Measurements from ENCODE around the gene RNF225.
"Not testable (repeated sequence)": the region's sequence is repeated elsewhere in the genome, so short reads cannot be mapped to it uniquely, and the experiment has no call there.

Gene RNF225

DNA sequence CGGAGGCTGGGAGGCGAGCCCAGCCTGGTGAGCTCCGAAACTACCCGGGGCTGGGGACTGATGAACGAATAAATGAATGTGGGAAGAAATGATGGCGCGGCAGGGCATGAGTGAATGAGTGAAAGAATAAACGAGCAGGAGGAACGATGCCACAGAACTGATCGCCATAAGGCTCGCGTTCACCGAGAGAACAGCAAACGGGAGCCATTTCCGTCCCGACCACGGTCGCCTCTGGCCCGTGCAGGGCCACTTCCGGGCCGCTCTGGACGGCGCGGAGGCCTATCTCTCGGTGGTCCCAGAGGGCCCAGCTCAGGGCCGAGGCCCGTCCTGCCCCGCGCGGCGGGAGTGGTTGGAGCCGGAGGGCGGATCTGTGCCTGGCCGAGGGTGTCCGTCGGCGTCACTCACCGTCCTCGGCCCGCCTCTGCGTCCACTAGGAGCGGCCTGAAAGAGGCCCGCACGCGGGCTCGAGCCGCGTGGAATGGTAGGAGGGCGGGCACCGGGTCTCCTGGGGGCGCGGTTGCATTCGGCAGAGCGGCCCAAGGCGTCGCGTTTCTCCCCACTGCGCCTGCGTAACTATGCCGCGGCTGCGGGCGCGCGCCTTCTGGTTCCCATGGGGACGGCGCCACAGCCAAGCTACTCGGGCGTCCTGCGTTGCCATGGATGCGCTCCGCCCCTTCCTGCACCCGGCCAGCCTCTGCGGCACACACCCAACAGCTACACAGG, 33.0 kb upstream of the RNF225 start, which contains the start of gene ZNF497:
Gene ZNF497, minus strand, starts transcription at position 480 of the 723 bp plus-strand sequence. CDS start 5,116 bp downstream, outside the sequence.
- peak; percentile 89 to 95 (median 94) for DNase-seq

DNA sequence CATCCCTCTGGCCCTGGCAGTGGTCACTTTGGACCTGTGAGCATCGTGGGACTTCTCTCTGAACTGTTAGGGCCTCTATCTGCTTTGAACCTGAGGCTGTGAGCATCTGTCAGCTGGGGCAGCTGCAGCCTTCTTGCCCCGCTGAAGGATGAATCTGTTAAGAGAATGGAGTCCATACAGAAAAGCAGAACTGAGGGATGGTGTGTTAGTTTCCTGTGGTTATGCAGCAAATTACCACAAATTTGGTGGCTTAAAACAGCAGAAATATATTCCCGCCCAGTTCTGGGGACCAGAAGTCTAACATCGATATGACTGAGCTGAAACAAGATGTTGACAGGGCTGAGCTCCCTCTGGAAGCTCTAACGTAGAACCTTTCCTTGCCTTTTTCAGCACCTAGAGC, 31.3 kb upstream of the RNF225 start:
- DNase-seq = no peak

DNA sequence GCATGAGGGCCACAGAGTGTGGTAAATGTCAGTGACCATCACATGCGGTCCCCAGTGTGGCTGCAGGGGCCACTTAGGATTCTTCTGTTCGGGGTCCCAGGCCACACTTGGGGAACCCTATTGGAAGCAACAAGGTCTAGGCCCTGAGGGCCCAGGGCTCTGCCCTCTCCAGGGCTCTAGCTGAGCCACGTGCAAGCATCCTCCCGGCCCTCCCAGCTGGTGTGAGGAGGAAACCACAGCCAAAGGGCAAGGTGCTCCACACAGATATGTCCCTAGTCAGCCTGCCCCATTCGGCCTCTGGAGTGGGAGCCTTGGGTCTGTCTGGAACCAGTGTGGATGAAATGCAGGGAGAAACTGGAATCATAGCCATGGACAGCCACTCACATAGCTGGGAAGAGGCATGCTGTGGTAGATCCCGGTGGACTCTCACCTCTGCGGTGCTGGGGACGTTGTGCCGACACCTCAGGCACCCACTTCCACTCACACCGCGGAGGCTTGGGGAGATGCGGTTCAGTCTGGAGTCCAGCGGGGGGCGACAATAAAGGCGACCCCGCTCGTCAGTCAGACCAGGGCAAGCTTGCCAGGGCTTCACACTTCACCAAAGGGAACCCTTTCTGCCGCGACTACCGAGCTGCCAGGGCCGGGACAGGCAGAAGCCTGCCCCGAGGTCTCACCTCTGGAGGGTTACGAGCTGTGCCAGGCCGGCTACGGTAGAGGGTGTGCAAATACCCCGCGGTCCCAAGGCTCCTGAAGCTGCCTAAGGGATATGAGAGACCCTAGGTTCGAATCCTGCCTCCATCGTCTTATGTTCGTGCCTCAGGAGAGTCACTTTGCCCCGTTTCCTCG, 28.6 kb upstream of the RNF225 start:
- no peak for DNase-seq

DNA sequence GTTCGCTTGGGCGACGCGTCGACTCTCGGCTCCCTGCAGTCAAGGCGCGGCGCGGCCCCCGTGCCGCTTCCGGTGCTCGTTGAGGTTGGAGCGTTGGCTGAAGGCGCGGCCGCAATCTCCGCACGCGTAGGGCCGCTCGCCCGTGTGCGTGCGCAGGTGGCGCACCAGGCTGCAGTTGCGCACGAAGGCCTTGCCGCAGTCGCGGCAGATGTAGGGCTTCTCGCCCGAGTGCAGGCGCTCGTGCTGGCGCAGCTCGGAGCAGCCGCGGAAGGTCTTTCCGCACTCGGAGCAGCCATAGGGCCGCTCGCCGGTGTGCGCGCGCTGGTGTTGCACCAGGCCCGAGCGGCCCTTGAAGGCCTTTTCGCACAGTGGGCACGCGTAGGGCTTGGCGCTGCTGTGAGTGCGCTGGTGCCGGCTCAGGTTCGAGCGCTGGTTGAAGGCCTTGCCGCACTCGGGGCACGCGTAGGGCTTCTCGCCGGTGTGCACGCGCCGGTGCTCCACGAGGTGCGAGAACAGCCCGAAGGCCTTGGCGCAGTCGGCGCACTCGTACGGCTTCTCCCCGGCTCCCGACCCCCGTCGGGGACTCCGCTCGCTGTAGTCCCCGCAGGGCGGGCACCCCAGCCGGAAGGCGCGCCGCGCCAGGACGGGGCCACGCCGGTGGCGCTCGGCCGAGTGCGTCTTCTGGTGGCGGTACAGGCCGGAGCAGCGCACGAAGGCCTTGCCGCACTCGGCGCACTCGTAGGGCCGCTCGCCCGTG, 27.6 kb upstream of the RNF225 start:
- DNase-seq = no peak

DNA sequence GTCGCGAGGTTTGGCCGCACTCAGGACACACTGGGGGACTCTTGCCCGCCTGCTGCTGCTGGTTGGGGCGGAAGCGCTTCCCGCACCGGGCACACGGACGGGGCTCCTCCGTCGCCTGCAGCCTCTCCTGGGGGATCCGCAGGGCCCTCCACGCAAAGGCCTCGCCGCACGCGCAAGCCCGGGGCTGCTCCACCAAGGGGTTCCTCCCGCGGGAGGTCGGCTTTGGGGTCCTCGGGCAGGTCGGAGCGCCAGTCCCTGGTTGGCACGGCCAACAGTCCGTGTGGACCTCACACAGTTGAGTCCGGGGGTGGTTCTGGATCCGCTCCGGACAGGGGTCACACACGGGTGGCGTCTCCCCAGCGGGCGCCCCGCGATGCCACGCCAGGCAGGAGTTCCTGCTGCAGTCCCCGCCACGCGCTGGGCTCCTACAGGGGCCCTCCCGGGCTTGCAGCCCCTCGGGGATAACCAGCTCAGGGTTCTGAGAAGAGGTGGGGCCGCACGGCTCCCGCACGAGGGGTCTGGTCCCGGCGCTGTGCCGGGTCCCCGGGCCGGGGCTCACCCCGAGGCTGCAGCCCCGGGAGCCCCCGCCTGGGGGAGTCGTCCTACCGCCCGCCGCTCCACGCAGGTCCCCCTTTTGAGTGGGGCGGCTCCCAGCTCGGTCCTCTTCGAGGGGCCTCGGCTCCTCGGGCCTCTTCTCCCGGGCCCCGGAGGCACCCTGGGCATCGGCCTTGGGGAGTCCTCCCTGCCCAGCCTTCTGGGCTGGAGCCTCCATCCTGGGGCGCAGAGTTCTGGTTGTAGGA, 26.7 kb upstream of the RNF225 start:
- DNase-seq = no peak

DNA sequence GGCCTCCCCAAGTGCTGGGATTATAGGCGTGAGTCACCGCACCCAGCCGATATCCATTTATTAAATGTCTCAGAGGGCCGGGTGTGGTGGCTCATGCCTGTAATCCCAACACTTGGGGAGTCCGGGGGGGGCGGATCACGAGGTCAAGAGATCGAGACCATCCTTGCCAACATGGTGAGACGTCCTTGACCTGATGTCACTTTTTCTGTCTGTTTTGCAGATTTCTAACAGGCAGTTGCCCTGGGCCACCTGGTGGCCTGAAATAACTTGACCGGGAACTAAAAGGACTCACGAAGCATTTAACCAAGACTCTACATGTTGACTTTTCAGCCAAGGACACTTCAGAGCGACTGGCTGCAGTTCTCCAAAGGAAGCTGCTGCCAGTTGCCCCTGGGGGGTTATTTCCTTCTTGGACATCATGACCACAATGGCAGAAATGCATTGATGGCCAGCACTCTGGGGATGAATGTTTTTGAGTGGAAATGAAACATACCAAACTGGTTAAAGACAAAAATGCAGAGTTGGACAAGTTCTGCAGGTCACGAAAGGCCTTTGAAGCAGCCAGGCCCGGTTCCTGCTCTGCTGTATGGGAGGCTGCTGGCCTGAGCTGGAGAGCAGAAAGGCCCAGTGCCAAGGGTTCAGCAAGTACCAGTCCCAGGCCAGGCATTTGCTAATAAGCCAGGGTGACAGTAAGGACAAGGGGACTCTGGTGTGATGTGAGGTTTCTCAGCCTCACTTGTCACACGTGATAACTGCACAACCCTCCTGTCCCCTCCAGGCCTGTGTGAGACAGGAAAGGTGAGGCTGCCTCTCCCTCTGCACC, 22.9 kb upstream of the RNF225 start:
- DNase-seq = no peak

DNA sequence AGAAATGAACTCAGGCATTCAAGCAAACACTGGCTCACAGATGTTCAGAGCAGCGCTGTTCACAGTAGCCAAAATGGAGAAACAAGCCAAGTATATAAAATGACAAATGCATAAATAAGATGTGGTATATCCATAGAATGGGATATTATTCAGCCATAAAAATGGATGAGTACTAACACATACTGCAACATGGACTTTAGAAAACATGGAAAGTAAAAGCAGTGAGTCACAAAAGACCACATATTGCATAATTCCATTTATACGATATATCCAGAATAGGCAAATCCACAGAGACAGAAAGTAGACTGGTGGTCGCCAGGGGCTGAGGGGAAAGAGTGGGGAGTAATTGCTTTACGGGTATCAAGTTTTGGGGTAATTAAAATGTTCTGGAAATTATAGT, 21.3 kb upstream of the RNF225 start:
- no peak for DNase-seq

DNA sequence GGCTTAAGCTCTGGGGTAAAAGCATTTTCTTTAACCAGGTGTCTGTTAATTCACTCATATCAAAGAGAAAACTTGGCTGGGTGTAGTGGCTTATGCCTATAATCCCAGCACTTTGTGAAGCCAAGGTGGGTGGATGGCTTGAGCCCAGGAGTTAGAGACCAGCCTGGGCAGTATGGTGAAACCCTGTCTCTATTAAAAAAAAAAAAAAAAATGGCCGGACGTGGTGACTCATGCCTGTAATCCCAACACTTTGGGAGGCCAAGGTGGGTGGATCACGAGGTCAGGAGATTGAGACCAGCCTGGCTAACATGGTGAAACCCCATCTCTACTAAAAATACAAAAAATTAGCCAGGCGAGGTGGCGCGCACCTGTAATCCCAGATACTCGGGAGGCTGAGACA, 18.7 kb upstream of the RNF225 start:
- DNase-seq = not testable (repeated sequence)

DNA sequence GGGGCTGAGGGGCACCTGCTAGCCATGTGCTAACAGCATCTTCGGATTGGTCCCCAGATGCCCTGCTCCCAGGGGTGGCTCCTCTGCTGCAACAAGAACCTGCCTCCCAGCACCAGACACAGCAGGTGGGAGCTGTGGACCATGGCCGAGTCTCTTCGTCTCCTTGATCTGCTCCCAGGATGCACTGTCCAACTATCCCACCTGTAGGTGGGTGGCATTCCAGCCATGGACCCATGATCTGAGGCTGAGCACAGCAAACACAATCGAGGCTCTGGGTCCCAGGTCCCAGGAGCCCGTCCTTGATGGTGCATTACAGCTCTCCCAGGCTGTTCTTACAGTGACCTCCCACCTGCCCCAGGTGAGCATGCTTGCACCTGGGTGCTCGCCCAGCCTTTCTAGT, 16.2 kb upstream of the RNF225 start:
- no peak for DNase-seq

DNA sequence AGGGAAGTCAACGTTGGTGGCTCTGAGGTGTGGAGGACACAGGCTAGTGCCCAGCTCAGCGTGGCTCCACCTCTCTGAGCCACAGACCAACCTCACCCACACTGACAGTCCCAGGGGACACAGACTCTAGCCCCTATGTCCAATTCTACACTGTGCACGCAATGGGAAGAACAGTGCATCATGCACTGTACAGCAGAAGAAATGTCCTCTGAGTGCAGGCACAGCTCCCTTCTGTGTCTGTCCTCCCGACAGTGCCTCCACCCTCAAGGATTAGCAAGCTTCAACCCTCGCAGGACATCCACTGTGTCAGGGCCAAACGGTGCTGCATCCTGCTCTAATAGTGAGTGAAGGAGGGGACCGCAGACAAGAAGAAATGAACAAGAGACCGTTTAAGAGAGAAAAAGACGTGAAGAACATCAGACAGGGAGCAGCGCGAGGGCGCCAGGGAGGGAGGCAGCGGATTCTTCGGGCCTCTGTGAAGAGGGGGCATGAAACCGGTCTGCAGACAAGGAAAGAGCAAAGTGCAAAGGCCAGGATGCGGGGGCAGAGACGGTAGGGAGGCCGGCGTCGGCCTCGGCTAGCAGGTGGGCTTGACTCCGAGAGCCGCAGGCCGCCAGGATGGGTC, 15.3 kb upstream of the RNF225 start:
- DNase-seq = no peak

DNA sequence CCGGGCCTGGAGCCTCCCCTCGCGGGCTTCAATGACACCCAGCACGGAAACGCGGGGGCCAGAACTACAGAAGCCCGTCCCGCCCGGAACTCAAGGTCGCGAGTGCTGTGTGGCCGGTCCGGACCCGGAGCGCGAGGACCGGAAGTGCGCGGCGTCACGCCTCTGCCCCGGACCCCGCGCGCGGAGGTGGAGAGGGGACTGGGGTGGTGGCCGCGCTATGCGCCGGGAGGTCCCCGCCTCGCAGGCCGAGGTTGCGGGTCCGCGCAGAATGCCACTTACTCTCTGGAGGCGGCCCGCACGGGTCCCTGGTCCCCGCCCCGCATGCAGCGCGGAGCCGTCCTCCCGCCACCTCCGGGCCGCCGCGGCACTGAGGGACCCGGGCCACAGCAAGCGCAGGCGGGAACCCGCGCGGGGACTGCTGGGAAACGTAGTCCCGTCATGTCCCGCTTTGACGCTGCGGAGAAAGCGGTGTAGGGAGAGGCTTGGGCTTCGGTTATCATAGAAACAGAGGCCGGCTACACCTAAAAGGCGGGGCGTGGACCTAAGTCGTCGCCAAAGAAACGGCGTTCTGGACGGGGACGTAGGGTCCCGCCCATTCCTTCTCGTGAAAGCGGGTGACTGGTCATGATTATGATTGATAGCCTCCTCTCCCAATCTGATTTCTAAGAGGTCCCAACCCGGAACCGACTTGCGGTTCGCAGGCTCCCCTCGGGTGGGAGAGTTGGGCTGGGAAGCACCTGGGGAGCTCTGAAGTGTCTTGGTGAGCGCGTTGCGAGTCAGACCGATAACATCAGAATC, 14.6 kb upstream of the RNF225 start, which contains the start of gene ZNF837:
Gene ZNF837, minus strand, starts transcription at position 369 of the 798 bp plus-strand sequence. CDS start 11,698 bp downstream, outside the sequence.
- DNase-seq = peak; percentile 88 to 97 (median 94)

DNA sequence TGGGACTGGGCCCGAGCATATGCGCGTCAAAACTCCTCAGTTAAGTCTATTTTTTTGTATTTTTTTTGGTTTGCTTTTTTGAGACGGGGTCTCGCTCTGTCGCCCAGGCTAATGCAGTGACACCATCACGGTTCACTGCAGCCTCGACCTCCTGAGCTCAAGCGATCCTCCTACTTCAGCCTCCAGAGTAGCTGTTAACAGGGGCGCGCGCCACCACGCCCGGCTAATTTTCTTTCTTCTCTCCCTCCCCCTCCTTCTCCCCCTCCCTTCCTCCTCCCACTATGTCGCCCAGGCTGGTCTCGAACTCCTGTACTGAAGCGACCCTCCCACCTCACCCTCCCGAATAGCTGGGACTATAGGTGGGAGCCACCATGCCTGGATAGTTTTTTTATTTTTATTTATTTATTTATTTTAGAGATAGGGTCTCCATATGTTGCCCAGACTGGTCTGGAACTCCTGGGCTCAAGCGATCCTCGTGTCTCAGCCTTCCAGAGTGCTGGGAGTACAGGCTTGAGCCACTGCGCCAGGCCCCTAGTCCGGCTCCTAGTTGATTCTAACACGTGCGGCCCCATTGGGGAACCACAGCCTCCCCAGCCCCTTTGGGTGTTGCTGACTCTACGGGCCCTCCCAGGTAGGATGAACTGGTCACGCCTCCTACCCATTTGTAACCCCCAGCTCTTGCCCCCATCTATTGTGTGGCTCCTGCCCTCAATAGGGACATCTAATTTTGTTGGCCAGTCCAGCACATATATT, 13.8 kb upstream of the RNF225 start:
- no peak for DNase-seq

DNA sequence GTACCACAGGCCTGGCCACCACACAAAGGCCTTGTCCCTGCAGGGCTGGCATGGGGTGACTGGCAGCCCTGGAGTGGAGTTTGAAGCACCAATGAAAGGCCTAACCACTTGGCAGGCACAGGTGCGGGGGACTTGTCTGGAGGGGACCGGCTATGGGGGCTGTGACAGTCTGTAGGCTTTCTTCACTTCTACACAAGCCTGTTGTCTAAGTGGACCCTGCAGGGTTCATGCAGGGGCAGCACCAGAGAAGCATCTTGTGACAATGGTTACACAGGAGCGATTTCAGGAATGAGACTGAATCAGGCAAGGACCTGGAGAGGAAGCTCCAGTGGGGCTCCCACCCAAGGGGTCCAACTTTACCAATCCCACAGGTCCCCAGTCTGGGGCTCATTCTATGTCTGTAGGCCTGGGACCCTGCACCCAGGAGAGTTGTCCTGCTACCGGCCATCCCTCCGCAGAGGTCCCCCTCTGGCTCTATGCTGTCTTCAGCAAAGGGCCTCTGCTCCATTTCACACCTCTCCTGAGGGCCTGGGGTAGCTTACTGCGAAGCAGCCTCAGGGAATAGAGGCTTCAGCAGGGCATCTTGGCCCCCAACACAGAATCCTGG, 12.4 kb upstream of the RNF225 start:
- no peak for DNase-seq

DNA sequence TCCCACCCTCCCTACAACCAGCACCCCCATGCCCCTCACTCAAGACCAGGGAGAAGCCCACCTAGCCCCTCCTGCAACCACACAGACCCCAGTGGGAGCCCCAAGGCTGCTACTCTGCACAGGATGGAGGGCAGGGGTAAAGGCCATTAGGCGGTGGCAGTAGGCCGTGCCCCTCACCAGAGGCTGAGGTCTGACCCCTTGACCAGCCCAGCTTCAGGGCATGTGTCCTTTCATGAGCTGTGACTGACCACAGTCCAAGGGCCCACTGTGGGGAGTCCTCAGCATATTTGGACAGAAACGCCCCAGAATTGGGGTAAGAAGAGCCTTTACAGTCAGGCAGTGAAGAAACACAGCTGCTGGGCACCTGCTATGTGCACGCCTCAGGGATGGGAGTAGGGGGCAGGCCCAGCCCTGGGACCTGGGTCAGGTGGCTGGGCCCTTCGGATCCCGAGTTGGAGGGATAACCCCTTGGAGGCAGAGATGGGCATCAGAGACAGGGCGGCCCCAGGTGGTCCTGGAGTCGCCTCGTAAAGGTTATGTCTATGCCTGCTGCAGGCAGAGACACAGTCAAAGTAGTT, 10.1 kb upstream of the RNF225 start:
- DNase-seq = no peak

DNA sequence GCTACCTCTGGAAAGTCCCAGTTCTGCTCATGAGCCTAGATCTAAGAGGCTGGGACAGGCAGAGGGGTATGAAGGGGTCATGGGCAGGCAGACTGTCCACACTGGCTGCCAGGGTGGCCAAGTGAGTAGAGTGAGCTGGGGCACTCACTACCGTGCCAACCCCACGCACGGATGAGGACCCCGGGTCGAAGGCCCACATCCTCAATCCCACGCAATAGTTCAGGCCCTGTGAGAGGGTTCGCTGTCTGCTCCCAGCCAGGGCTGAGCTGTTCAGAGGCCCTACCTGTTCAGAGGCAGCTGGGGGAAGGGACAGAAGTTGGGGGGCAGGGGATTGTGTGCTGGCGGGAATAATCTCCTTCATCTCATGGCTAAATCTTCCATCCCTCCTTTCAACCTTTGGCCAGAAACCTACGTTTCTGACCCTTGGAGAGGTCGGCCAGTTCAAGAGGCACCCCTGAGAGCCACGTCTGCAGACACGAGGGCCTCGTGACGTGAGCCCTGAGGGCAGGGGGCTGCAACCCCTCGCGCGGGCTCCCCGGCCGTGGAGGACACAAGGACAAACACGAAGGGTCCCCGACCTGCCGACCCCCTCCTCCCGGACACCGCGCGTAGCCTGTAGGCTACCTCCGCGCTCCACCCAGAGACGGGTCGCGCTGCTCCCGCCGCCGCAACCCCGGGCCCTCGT, 9.4 kb upstream of the RNF225 start:
- no peak for DNase-seq

DNA sequence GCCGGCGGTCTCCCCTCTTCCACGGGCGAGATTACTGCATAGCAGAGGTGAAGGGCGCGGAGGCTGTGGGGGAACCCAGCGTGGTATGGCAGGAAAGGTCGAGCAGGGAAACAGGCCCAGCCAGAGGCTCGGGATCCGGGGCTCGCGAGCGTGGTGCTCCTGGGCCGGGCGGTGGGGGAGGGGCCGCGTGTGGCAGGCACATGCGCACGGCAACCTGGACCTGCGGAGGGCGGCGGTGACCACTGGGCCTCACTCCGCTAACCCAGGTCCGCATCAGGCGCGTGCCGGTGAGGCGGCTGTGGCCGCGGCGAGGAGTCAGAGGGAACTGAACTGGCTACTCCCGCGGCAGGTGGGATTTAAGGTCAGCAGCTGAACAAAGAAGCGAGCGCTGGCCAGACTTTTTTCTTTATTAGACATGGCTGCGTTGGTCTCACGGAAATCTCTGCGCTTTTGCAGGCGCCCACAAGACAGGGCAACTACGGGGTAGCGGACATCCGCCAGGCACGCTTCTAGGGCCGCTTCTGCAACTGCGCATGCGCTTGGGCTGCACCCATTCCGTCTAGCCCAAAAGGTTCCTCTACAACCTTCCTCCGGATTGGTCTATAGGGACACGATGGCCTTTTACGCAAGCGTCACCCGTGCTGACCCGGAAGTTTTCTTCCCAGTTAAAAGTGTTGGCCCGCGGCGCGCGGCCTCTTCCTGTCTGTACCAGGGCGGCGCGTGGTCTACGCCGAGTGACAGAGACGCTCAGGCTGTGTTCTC, 8.7 kb upstream of the RNF225 start, which contains the start of gene RPS5:
Gene RPS5, plus strand, starts transcription at position 694 of the 762 bp plus-strand sequence. CDS start 869 bp downstream, outside the sequence.
- peak; percentile 91 to 92 (median 92) for DNase-seq
